Activated CD4-positive, alpha-beta T cell treated with anti-CD3 and anti-CD28 coated beads, Interleukin-2, amount 50 U/mL, for 24 hours (primary cell): ENCODE data around the gene NSD2.
A peak's percentile ranks its signal among the peaks of the same experiment; 100 is the strongest.
"Not testable (repeated sequence)": the region's sequence is repeated elsewhere in the genome, so short reads cannot be mapped to it uniquely, and the experiment has no call there.

Experiments
- DNase-seq, 2 donors: peaks; one replicate each; pipeline ENCODE4 v3.0.0-alpha.2; 2020; ENCODE audit warnings: low read depth in 1 of 2, low spot score in 1 of 2

NSD2 gene

DNA sequence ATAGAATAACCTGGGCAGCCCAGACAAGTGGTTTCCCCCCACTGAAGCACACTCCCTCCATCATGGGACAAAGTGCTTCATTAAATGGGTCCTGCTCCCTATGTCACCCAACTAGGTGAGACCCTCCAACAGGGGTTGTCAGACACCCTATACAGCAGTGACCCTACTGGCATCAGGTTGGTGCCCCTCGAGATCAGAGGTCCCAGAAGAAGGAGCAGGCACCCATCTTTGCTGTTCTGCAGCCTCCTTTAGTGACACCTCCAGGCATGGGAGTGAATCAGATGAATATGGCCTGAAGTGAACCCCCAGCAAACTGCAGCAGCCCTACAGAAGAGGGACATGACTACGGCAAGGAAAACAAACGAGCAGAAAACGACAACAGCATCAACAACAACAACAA, 126.5 kb downstream of the NSD2 start:
- DNase-seq, result no peak

DNA sequence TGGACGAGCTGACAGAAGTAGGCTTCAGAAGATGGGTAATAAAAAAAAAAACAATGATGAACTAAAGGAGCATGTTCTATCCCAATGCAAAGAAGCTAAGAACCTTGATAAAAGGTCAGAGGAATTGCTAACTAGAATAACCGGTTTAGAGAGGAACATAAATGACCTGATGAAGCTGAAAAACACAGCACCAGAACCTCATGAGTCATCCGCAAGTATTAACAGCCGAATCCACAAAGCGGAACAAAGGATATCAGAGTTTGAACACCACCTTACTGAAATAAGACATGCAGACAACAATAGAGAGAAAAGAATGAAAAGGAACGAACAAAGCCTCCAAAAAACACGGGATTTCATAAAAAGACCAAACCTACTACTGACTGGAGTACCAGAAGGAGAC, 127.1 kb downstream of the NSD2 start:
- no peak for DNase-seq

DNA sequence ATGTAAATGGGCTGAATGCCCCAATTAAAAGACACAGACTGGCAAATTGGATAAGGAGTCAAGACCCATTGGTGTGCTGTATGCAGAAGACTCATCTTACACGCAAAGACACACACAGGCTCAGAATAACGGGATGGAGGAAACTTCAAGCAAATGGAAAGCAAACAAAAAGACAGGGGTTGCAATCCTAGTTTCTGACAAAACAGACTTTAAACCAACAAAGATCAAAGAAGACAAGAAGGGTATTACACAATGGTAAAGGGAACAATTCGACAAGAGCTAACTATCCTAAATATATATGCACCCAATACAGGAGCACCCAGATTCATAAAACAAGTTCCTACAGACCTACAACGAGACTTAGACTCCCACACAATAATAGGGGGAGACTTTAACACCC, 128.1 kb downstream of the NSD2 start:
- DNase-seq, result not testable (repeated sequence)

DNA sequence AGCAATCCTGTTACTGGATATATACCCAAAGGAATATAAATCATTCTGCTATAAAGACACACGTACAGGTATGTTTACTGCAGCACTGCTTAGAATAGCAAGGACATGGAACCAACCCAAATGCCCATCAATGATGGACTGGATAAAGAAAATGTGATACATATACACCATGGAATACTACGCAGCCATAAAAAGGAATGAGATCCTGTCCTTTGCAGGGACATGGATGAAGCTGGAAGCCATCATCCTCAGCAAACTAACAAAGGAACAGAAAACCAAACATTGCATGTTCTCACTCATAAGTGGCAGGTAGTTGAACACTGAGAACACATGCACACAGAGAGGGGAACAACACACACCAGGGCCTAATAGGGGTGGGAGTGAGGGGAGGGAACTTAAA, 132.2 kb downstream of the NSD2 start:
- not testable (repeated sequence) for DNase-seq

DNA sequence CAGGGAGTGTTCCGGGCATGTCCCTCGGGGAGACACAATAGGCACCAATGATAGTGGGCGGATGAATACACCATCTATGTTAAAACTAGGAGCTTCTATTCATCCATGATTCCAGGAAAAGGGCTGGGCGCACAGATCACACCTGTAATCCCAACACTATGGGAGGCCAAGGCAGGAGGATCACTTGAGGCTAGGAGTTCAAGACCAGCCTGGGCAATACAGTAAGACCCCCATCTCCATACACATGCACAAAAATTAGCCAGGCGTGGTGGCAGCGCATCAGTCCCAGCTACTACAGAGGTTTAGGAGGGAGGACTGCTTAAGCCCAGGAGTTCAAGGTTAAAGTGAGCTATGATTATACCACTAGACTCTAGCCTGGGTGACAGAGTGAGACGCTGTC, 135.2 kb downstream of the NSD2 start:
- no peak for DNase-seq

DNA sequence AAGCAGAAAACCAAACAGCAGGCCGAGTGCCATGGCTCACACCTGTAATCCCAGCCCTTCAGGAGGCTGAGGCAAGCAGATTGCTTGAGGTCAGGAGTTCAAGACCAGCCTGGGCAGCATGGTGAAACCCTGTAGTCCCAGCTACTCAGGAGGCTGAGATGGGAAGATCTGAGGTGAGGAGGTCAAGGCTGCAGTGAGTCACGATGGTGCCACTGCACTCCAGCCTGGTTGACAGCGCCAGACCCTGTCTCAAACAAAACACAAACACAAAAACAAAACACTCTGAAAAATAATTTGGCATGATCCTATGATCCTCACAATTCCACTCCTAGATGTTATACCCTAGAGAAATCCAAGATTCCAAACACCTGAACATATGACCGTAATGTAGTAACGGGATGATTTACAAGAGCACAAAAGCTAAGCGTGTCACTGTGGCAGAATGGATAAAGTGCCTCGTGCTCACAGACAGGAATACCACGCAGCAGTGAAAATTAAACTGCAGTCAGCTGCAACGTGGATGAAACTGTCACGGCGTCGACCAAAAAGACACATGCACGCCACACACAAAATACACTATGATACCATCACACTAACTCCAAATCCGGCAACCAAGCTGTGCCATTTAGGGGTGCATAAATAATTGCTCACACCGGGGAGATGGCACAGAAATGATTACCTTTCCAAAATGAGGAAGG, 135.9 kb downstream of the NSD2 start:
- no peak for DNase-seq

DNA sequence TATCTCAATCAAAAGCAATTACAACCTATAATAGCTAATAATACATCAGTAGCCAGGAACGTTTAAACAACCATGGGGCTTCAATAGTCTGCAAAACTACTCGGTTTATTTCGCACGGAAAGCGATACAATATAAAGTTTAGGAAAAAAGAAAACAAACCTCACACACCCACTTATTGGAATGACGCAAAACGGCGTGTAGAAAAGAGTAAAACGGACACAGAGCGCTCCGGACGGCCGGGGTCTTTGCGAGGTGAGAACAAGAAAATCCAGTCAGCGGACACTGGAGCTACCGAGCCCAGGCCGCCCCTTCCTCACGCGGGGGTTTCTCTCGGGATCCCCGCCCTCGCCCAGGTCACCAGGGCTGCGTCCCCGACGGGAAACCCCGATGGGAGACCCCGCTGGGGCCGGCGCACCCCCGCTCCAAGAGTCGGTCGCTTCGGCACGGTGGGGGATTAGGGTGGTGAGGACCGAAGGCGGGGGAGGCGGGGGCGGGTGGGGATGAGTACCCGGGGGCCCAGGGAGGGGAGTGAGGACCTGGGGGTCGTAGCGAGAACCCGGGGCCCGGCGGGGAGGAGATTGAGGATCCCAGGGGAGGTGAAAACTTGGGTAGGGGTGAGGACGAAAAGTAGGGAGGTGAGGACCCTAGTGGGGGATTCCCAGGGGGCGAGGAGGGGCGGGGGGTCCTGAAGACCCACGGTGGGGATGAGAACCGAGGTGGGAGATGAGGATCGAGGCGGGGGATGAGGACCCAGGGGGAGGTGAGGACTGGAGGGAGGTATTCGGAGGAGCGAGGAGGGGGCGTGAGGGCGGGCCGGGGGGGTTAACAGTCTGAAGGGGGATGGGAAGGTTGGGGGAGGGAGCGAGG, 136.8 kb downstream of the NSD2 start:
- no peak for DNase-seq

DNA sequence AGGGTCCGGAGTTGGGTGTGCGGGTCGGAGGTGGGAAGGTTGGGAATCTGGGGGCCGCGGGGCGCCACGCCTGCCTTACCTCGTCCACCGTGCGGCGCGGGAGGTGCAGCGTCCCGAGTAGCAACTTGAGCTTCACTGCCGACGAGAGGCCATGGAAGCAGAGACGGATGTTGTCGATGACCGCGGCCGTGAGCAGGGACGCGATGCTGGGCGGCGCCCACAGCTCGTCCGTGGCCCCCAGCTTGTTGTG, 137.4 kb downstream of the NSD2 start:
- no peak for DNase-seq

DNA sequence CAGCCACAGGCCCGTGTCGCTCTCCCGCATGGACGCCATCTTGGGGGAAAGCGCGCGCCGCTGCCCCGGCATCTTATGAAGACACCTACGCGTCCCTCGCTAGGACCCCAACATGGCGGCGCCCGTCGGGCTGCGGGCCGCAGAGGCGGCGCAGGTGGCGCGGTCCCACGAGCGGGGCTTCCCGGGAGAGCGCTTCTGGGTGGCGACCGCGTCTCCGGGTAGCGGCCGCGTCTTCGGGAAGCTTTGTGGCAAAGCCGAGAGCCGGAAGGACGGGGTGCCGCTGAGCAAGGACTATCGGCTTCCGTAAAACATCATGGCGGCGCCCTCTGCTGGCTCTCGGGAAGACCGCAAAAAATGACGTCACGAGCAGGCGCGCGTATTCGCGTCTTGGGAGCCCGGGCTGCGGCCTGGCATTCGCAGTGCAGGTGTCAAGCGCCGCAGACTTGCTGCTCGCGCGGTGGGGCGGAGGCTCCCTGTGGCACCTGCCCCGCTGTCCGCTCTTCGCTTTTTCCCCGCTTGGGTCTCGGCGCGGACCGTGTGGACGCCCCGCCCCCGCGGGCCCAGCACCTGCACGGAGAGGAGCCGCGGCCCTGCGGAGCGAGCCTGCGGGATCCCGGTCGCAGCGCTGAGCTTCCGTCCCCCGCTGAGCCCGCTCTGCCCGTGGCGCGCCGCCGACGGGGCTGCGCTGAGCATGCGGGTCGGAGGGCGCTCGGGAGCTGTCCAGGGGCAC, 137.9 kb downstream of the NSD2 start, which contains the start of gene NELFA:
Gene NELFA, minus strand, starts transcription at position 54 of the 730 bp plus-strand sequence. Its CDS starts 15 bp downstream, at position 39.
- peak; percentile 91 to 93 for DNase-seq

DNA sequence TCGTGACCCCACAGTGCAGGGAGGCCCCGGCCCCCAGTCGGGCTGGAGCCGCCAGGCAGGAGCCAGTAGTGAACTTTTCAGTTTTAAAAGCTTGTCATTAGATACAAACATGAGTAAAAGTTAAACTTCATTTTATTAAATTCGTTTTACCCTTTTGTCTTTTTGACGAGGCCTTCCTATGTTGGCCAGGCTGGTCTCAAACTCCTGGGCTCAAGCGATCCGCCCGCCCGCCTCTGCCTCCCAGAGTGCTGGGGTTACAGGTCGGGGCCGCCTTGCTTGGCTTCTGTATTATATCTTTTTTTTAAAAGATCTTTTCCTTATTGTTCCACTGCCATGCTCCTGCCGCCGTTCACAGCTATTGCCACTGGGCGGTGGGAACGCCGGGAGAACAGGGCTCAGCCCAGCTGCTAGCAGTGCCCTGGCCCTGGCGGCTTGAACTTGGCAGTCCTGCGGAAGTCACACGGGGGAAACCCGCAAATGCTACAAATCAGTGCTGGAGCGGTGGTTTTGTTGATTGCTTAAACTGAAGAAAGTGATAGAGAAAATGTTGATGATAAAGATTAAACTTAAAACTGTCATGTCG, 138.5 kb downstream of the NSD2 start:
- peak; percentile 14 to 42 for DNase-seq

DNA sequence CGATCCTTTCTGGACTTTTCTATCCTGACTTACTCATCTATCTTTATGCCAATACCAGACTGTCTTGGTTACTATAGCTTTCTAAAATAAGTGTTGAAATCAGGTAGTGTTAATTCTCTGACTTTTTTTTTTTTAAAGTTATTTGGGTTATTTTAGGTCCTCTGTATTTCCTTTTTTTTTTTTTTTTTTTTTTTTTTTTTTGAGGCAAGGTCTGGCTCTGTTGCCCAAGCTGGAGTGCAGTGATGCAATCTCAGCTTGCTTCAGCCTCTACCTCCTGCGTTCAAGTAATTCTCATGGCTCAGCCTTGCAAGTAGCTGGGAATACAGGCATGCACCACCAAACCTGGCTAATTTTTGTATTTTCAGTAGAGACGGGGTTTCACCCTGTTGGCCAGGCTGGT, 140.4 kb downstream of the NSD2 start:
- no peak for DNase-seq

DNA sequence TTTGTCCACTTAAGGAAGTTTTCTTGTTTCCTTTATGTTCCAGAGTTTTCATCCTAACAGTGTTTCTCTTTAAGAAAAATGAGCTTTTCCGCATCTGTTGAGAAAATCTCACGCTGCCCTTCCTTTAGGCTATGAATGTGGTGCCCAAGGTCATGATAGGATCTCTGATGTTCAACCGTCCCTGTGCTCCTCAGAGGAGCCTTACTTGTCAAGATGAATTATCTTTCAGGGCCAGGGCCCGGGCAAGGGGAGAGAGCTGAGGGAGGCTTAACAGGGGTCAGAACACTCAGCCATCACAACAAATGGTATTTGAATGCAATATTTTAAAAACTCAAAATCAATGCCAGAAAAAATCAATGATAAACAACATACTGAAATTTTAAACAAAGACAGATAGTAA, 143.8 kb downstream of the NSD2 start:
- no peak for DNase-seq

DNA sequence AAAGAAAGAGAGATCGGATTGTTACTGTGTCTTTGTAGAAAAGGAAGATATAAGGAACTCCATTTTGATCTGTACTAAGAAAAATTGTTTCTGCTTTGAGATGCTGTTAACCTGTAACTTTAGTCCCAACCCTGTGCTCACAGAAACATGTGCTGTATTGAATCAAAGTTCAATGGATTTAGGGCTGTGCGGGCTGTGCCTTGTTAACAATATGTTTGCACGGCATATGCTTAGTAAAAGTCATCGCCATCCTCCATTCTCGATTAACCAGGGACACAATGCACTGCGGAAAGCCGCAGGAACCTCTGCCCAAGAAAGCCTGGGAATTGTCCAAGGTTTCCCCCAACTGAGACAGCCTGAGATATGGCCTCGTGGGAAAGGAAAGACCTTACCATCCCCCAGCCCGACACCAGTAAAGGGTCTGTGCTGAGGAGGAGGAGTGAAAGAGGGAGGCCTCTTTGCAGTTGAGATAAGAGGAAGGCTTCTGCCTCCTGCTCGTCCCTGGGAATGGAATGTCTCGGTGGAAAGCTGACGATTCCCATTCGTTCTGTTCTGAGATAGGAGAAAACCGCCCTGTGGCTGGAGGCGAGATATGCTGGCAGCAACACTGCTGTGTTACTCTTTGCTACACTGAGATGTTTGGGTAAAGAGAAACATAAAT, 150.3 kb downstream of the NSD2 start:
- DNase-seq, result not testable (repeated sequence)

DNA sequence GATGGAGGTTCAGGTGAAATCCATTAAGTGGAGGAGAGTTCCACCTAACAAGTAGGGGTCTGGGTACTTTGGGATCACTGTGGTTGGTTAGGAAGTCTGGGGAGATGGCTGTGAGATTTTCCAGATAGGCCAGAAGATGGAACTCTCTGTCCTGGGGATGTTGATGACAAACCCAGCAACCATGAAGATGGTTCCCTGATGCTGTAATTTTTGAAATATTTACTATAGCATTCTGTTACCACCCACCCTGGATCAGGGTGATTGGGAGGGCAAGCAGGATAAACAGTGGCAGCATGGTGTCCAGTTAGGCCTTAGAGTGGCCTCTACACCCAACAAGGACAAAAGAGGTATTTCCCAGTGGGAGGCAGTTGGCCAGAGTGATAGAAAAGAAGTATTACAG, 153.5 kb downstream of the NSD2 start:
- DNase-seq, result no peak

DNA sequence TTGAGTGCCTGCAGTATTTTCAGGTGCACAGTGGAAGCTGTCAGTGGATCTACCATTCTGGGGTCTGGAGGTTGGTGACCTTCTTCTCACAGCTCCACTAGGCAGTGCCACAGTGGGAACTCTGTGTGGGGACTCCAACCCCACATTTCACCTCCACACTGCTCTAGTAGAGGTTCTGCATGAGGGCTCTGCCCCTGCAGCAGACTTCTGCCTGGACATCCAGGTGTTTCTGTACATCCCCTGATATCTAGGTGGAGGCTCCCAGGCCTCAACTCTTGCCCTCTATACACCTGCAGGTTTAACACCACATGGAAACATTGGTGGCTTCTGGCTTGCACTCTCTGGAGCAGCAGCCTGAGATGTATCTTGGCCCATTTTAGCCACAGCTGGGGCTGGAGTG, 154.6 kb downstream of the NSD2 start:
- DNase-seq, result no peak

DNA sequence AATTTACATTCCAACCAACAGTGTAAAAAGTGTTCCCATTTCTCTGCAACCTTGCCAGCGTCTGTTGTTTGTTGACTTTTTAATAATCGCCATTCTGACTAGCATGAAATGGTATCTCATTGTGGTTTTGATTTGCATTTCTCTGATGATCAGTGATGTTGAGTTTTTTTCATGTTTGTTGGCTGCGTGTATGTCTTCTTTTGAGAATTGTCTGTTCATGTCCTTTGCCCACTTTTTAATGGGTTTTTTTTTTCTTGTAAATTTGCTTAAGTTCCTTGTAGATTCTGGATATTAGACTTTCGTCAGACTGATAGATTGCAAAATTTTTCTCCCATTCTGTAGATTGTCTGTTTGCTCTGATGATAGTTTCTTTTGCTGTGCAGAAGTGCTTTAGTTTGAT, 155.9 kb downstream of the NSD2 start:
- not testable (repeated sequence) for DNase-seq

DNA sequence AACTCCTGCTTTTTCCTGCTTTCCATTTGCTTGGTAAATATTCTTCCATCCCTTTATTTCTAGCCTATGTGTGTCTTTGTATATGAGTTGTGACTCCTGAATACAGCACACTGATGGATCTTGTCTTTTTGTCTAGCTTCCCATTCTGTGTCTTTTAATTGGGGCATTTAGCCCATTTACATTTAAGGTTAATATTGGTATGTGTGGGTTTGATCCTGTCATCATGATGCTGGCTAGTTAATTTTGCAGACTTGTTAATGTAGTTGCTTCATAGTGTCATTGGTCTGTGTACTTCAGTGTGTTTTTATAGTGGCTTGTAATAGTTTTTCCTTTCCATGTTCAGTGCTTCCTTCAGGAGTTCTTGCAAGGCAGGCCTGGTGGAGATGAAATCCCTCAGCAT, 160.0 kb downstream of the NSD2 start:
- not testable (repeated sequence) for DNase-seq
